Psoas muscle (tissue), 8 donors: ENCODE measurements around the gene STARD3. TPM values are rescaled to one million over a fixed set of nuclear protein-coding genes. Genes with fewer than 3 reads are reported as not detected.
A peak's percentile ranks its signal among the peaks of the same experiment; 100 is the strongest.

Experiments
- ATAC-seq, 4 donors: fragments of 200-7000 bp; cut with Tn5 transposase; one replicate each; pipeline ENCODE4 v1.9.1; 2020; ENCODE audit warnings: moderate library complexity in 3 of 4, mild to moderate bottlenecking in 2 of 4
- DNase-seq, 2 donors: peaks; one replicate each; pipeline ENCODE4 v3.0.0-alpha.2; 2020
- H3K27ac ChIP-seq: fragments of 200-600 bp; one replicate; pipeline ENCODE4 v1.8.0; 2022
- H3K27me3 ChIP-seq, 3 donors: fragments of 200-600 bp in 1 of 3; one replicate each; pipeline versions ENCODE4 v1.6.1 to v1.8.0; 2013 to 2022; ENCODE audit warnings: low read length in 2 of 3, mild to moderate bottlenecking in 2 of 3, moderate library complexity in 1 of 3; ENCODE audit not compliant: insufficient read depth in 3 of 3
- H3K36me3 ChIP-seq, 2 donors: fragments of 200-600 bp in 1 of 2; one replicate each; pipeline versions ENCODE4 v1.6.1 to v1.8.0; 2013 to 2022; ENCODE audit warnings: low read depth in 1 of 2, mild to moderate bottlenecking in 1 of 2, moderate library complexity in 1 of 2; ENCODE audit not compliant: insufficient read depth in 1 of 2
- H3K4me1 ChIP-seq: fragments of 200-600 bp; one replicate; pipeline ENCODE4 v1.8.0; 2022
- H3K4me3 ChIP-seq: fragments of 200-600 bp; one replicate; pipeline ENCODE4 v1.8.0; 2022; ENCODE audit warnings: mild to moderate bottlenecking
- H3K9me3 ChIP-seq: fragments of 200-600 bp; one replicate; pipeline ENCODE4 v1.8.0; 2022
- CTCF ChIP-seq: fragments of 200-600 bp; IDR thresholded peaks from one replicate; pipeline ENCODE4 v1.8.0; 2022; ENCODE audit warnings: antibody characterized with exemption
- WGBS, 3 donors: extraction: QIAGEN DNeasy Blood & Tissue Kit; methylation state at CpG; one replicate each; pipeline versions ENCODE4 v1.1.6 to v1.1.7; 2013; 5-methylcytosine and 5-hydroxymethylcytosine counted together
- intact Hi-C, 2 donors: fragments of 100-400 bp; cut with DNase I; formaldehyde crosslinking; loops; one replicate each; pipeline versions ENCODE4 v1.11.0 to v1.14.2; 2022
- polyA plus RNA-seq, 3 donors: library from polyadenylated mRNA; stranded (reverse); fragments of 200-250 nt; gene quantifications; one replicate each; pipeline ENCODE4 v1.2.3, GENCODE V29; 2013
- total RNA-seq, 4 donors: library from RNA; stranded (reverse); fragmentation: NEBNext Ultra II Directional in 2 of 4; extraction: Animal tissue kit (Norgen Biotek cat#: 25700) in 2 of 4; gene quantifications; one replicate each; pipeline versions ENCODE4 v1.2.1 to v1.2.4, GENCODE V29; 2021 to 2023
- donor health status: healthy with polysubstance abuse.
- donor health status: DM: no; HTN: no; CAD: no; lungs with moderate emphysema.
- donor health status: Bipolar disorder and iron deficiency.
- donor health status: healthy.
- donor health status: DM: yes; HTN: yes; CAD: no.
- donor health status: DM: no; HTN: no; CAD: no.
- donor health status: DM: no; HTN: no; CAD: no.
- donor health status: DM: yes; HTN: yes; CAD: no.

The STARD3 gene
- total and polyA plus RNA-seq, 7 donors, result 22.5 to 62.8 (median 32.6) TPM

GRCh38 chr17:39598047-39598481 lies 38.9 kb upstream of the STARD3 start:
- H3K4me1 ChIP-seq, result peaks cover 13% of the 10 kb centered on the region
- H3K9me3 ChIP-seq, result no peaks in the 10 kb centered on the region
- H3K4me3 ChIP-seq, result no peak overlapping the region
- H3K27ac ChIP-seq, result no peak overlapping the region
- H3K36me3 ChIP-seq, result no peaks in the 10 kb centered on the region
- intact Hi-C loops, result no loop called here
- no peak for TF ChIP-seq CTCF
- peak in 1 of 4 donors; percentile 38 for ATAC-seq
- no peak for DNase-seq
- H3K27me3 ChIP-seq, result peaks cover 0 to 98% (median 45%) of the 10 kb centered on the region in 3 donors
- 8 to 10% (median 9%) methylated on average over 13 of the region's 13 CpGs for WGBS, 3 donors

GRCh38 chr17:39598630-39599003 lies 38.3 kb upstream of the STARD3 start:
- Histone ChIP-seq H3K36me3 (no peaks in the 10 kb centered on the region), H3K4me1 (peaks cover 13% of the 10 kb centered on the region), H3K27ac (no peak overlapping the region), H3K27me3 (peaks cover 0 to 98% (median 48%) of the 10 kb centered on the region in 3 donors), H3K4me3 (peak overlapping the region; percentile 30), H3K9me3 (no peaks in the 10 kb centered on the region)
- ATAC-seq, result no peak
- TF ChIP-seq CTCF, result no peak
- intact Hi-C loops, result no loop called here
- 2% methylated on average over 17 of the region's 17 CpGs for whole genome bisulfite sequencing, 3 donors
- no peak for DNase-seq

- Histone ChIP-seq H3K9me3 (no peaks in the 10 kb centered on the region), H3K27me3 (peaks cover 0 to 98% (median 54%) of the 10 kb centered on the region in 3 donors), H3K36me3 (no peaks in the 10 kb centered on the region), H3K4me1 (peaks cover 13% of the 10 kb centered on the region), H3K4me3 (peak overlapping the region; percentile 30), H3K27ac (no peak overlapping the region)
- intact Hi-C loops, result no loop called here
- ATAC-seq (no peak), DNase-seq (no peak)
- TF ChIP-seq CTCF, result no peak
- WGBS, 3 donors, result 1 to 2% (median 2%) methylated on average over 33 to 36 of the region's 36 CpGs
Measured at GRCh38 chr17:39599004-39599664, 37.8 kb upstream of the STARD3 start.

GRCh38 chr17:39599665-39600231 lies 37.2 kb upstream of the STARD3 start:
- Histone ChIP-seq H3K27me3 (peaks cover 0 to 100% (median 54%) of the 10 kb centered on the region in 3 donors), H3K4me1 (peaks cover 14% of the 10 kb centered on the region), H3K36me3 (no peaks in the 10 kb centered on the region), H3K27ac (no peak overlapping the region), H3K4me3 (no peak overlapping the region), H3K9me3 (no peaks in the 10 kb centered on the region)
- DNase-seq (no peak), ATAC-seq (no peak)
- intact Hi-C loops, result no loop called here
- no peak for TF ChIP-seq CTCF
- WGBS, 3 donors, result 4 to 6% (median 4%) methylated on average over 24 to 28 of the region's 28 CpGs
